ENCODE data around the gene TOR2A. TPM values are rescaled to one million over a fixed set of nuclear protein-coding genes. Genes with fewer than 3 reads are reported as not detected.

The TOR2A gene
- total RNA-seq, 1 donor from 2014 or later = 20.4 TPM

DNA sequence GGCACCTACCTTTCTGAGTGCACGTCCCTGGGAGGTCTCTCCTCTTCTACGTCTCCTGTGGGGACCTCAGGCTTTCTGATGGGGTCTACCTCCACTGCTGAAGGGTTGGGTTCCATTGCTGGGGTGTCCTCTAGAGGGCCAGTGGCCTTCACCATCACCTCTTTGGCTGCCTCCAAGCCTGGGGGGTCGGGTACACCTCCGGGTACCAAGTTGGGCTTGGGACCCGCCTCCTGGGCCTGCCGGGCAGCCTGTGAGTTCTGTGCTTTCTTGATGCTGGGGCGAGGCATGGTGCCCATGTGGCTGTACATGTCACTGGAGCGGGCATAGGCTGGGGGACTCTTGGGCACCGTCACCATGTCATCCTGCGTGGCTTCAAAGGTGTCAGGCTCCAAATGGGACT, 38.9 kb upstream of the TOR2A start:
- peaks cover 32% of the 10 kb centered on the region for H3K36me3 Mint-ChIP-seq (ENCODE audit: low read depth)
- H3K27ac Mint-ChIP-seq = peak overlapping the region; percentile 53
- no peak overlapping the region for H3K4me3 Mint-ChIP-seq
- no peaks in the 10 kb centered on the region for H3K27me3 Mint-ChIP-seq
- no peak for DNase-seq
- peaks cover 52% of the 10 kb centered on the region for H3K4me1 Mint-ChIP-seq
- intact Hi-C loops (cut with micrococcal nuclease) = loop anchor here (5.0 kb wide), 1 partner anchor 162 kb away; the partner anchor contains the start of gene STXBP1
- H3K9me3 Mint-ChIP-seq = no peaks in the 10 kb centered on the region

DNA sequence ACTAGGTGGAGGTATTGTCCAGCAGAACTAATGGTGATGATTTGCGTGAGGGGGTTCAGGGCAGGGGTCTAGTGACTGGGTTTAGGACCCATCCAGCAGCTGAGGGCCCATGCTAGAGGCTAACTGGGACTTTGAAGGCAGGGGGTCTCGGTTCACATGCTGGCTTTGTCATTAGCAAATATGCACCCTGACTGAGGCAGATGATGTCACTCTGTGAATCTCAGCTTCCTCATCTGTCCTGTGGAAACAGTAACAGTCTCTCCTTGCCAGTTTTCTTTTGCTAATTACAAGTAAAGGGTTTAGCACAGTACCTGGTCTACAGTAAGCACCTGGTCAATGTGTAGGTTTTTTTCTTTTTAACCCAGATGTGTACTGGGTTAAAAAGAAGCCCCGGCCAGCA, 38.2 kb upstream of the TOR2A start:
- Mint-ChIP-seq H3K27me3 (no peaks in the 10 kb centered on the region), H3K9me3 (no peaks in the 10 kb centered on the region), H3K4me1 (peaks cover 55% of the 10 kb centered on the region), H3K4me3 (no peak overlapping the region), H3K36me3 (ENCODE audit: low read depth) (peaks cover 37% of the 10 kb centered on the region), H3K27ac (peak overlapping the region; percentile 63)
- intact Hi-C loops (cut with micrococcal nuclease) = loop anchor here (5.0 kb wide), 1 partner anchor 161 kb away; the partner anchor contains the start of gene STXBP1
- no peak for DNase-seq

DNA sequence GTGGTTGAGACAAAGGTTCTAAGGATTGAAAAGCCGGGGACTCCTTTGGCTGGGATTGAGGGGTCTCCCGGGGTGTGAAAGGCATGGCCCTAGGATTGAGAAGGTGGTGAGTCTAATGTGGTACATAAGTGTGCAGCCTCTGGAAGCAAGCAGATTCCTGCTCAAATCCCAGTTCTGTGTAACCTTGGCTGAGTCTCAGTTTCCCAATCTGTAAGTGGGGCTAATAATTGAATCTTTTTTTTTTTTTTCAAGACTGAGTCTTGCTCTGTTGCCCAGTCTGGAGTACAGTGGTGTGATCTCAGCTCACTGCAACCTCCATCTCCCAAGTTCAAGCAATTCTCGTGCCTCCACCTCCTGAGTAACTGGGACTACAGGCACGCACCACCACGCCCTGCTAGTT, 37.5 kb upstream of the TOR2A start:
- H3K4me1 Mint-ChIP-seq = peaks cover 56% of the 10 kb centered on the region
- no peak overlapping the region for H3K4me3 Mint-ChIP-seq
- H3K9me3 Mint-ChIP-seq = no peaks in the 10 kb centered on the region
- DNase-seq = no peak
- H3K27ac Mint-ChIP-seq = peak overlapping the region; percentile 63
- intact Hi-C loops (cut with micrococcal nuclease) = loop anchor here (5.0 kb wide), 1 partner anchor 160 kb away; the partner anchor contains the start of gene STXBP1
- no peaks in the 10 kb centered on the region for H3K27me3 Mint-ChIP-seq
- peaks cover 36% of the 10 kb centered on the region for H3K36me3 Mint-ChIP-seq (ENCODE audit: low read depth)

DNA sequence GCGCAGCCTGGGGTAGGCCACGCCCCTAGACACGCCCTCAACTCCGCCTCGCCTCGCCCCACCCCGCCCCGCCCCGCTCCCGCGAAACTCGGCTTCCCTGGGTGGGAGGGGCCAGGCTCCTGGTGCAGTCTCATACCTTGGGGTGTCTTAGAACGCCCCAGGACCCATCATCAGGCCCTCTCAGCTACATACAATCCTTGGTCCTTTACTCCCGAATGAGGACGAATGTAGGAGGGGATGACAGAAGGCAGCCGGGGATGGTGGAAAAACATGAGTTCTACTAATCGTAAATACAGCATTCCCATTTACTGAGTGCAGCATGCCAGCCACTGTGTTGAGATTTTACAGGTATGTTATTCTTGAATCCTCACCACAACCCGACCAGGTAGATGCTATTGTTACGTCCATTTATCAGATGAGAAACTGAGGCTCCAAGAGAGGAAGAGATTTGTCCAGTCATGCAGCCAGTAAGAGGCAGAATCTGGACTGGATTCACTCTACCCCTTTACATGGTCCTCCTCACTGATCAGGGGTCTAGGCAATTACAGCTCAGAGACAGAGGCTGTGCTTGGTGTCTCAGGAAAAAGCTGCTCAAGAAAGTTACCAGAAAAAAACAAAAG, 36.6 kb upstream of the TOR2A start:
- H3K4me3 Mint-ChIP-seq = peak overlapping the region; percentile 93
- peak overlapping the region; percentile 94 for H3K27ac Mint-ChIP-seq
- no peak for DNase-seq
- H3K4me1 Mint-ChIP-seq = peaks cover 59% of the 10 kb centered on the region
- peaks cover 39% of the 10 kb centered on the region for H3K36me3 Mint-ChIP-seq (ENCODE audit: low read depth)
- intact Hi-C loops (cut with micrococcal nuclease) = loop anchor here (1.0 to 5.0 kb wide), 5 partner anchors 14 to 159 kb away; partner anchors contain the start of genes FPGS, PTRH1, STXBP1 and TOR2A
- no peaks in the 10 kb centered on the region for H3K27me3 Mint-ChIP-seq
- no peaks in the 10 kb centered on the region for H3K9me3 Mint-ChIP-seq

DNA sequence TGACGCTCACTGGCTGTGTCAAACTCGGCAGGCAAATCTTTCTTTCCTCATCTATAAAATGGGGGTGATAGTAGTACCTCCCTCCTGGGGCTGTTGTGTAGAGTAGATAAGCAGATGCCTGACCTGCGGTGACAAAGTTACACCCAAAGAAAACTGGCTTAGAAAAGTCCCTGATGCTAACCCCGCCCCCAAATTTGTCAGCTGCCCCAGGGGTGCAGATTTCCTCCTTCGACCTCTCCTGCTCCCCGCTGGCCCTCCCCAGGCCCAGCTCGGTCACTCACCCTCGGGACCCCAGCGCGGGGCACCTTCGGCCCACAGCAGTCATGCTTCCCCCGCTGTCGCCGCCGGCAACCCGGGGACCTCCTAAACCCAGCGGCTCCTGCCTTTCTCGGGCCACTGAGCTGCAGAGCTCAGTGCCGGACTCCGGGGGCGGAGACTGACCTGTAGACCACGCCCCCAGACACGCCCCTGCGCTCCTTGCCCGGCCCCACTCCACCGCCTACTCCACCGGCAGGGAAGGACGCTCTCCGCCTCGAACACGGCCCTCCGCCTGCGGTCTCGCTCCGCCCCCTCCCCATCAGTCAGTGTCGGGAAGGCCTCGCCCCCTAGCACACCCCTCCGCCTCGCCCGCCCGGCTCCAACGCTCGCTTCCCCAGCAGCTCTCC, 35.9 kb upstream of the TOR2A start:
- Mint-ChIP-seq H3K27me3 (no peaks in the 10 kb centered on the region), H3K9me3 (no peaks in the 10 kb centered on the region), H3K4me3 (peak overlapping the region; percentile 93), H3K4me1 (peaks cover 58% of the 10 kb centered on the region), H3K27ac (peak overlapping the region; percentile 94), H3K36me3 (ENCODE audit: low read depth) (peaks cover 44% of the 10 kb centered on the region)
- intact Hi-C loops (cut with micrococcal nuclease) = loop anchor here (1.0 to 5.0 kb wide), 5 partner anchors 14 to 159 kb away; partner anchors contain the start of genes FPGS, PTRH1, STXBP1 and TOR2A
- peak; percentile 99 for DNase-seq

DNA sequence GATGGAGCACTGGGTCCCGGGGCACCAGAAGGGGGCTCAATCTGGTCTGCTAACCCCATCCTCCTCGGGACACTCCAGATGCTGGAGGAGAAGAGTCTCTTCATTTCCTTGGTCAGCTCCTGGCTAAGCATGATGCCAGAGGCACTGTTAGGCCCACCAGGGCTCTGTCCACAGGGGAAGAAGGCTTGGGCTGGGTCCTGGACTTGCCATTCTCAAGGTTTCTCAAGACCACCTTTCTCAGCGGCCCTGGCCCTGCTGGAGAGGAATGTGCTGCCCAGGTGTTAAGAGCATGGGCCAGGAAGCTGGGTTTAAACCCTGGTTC, 35.5 kb upstream of the TOR2A start:
- H3K9me3 Mint-ChIP-seq = no peaks in the 10 kb centered on the region
- no peaks in the 10 kb centered on the region for H3K27me3 Mint-ChIP-seq
- H3K4me3 Mint-ChIP-seq = peak overlapping the region; percentile 93
- peaks cover 44% of the 10 kb centered on the region for H3K36me3 Mint-ChIP-seq (ENCODE audit: low read depth)
- DNase-seq = no peak
- intact Hi-C loops (cut with micrococcal nuclease) = loop anchor here (2.0 to 5.0 kb wide), 3 partner anchors 32 to 158 kb away; partner anchors contain the start of genes FPGS, PTRH1 and STXBP1
- H3K27ac Mint-ChIP-seq = peak overlapping the region; percentile 94
- H3K4me1 Mint-ChIP-seq = peaks cover 60% of the 10 kb centered on the region

DNA sequence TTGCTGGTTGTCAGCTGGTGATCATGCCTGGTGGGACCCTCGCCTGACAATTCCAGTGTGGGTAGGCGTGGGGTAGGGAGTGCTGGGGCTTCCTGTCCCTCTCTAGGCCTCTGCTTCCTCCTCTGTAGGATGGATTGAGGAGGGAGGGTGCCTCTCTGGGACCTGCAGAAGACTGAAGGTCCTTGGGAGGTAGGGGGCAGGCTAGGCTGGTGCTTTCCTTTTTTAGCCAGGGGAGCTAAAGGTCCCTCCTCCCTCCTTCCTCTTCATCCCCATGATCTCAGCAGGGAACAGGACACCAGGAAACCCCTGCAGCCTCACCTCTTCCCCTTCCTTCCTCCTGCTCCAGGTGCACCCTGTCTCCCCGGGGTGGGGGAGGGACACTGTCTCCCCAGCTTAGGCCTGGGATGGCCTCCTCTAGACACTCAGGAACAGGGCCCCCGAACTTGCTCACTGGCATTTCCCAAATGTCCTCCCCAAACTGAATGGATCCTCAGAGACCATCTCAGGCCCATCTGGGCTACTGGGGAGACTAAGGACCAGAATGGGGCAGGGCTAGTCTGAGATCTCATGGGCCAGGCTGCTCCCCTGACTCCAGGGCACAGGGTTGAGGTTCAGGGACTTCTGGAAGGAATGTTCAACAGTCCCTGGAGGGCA, 35.0 kb upstream of the TOR2A start:
- peak overlapping the region; percentile 93 for H3K4me3 Mint-ChIP-seq
- H3K4me1 Mint-ChIP-seq = peaks cover 63% of the 10 kb centered on the region
- peak; percentile 71 for DNase-seq
- intact Hi-C loops (cut with micrococcal nuclease) = loop anchor here (2.0 to 5.0 kb wide), 3 partner anchors 33 to 158 kb away; partner anchors contain the start of genes FPGS, PTRH1 and STXBP1
- no peaks in the 10 kb centered on the region for H3K9me3 Mint-ChIP-seq
- H3K27me3 Mint-ChIP-seq = no peaks in the 10 kb centered on the region
- peak overlapping the region; percentile 94 for H3K27ac Mint-ChIP-seq
- peaks cover 48% of the 10 kb centered on the region for H3K36me3 Mint-ChIP-seq (ENCODE audit: low read depth)

DNA sequence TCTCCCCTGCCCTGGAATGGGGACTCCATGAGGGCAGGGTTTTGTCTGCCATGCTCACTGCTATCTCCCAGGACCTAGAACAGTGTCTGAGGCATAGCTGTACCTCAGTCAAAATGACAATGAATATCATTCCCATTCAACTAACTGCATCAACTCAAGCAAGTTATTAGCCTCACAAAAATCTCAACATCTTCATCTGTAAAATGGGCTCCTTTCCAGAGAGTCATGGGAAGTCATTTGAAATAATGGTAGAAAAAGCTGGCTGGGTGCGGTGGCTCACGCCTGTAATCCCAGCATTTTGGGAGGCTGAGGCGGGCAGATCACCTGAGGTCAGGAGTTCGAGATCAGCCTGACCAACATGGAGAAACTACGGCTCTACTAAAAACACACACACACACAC, 34.0 kb upstream of the TOR2A start:
- H3K27me3 Mint-ChIP-seq = no peaks in the 10 kb centered on the region
- H3K4me3 Mint-ChIP-seq = peak overlapping the region; percentile 68
- peaks cover 50% of the 10 kb centered on the region for H3K36me3 Mint-ChIP-seq (ENCODE audit: low read depth)
- H3K27ac Mint-ChIP-seq = peak overlapping the region; percentile 84
- intact Hi-C loops (cut with micrococcal nuclease) = no loop called here
- peaks cover 67% of the 10 kb centered on the region for H3K4me1 Mint-ChIP-seq
- DNase-seq = no peak
- no peaks in the 10 kb centered on the region for H3K9me3 Mint-ChIP-seq

DNA sequence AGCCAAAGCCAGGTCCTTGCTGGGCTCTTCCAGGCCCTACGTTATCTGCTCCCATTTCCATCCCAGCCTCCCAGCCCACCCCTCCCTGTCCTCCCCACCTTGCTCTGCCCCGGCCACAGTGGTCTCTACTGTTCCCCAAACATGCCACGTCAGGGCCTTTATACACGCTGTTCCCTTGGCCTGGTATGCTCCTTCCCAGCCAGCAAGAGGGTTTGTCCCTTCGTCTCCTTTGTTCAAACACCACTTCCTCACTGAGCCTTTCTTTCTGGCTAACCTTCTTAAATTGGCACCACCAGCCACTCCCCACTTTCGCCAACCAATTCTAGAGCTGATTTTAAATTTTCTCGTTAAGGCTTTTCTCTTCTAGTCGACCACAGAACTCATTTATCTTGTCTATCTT, 33.6 kb upstream of the TOR2A start:
- peak overlapping the region; percentile 84 for H3K27ac Mint-ChIP-seq

DNA sequence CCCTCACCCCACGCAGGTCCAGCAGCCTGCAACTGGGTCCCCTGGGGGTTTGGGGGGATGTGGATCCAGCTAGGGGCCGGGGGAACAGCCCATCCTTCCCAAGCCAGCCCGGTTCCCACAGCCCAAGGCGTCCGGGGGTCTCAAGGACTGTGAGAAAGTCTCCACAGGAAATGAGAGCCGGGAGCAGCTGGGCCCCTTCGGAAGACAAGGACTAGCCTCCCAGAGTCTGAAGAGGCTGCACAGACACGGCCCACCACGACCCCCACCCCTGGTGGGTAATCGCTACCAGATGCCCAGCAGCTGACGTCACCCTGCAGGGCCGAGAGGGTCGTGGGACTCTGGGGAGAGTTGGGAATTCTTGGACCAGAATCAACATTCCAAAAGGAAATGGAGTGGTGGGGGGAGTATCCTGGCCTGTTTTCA, 32.8 kb upstream of the TOR2A start:
- H3K9me3 Mint-ChIP-seq = no peaks in the 10 kb centered on the region
- no peaks in the 10 kb centered on the region for H3K27me3 Mint-ChIP-seq
- peaks cover 70% of the 10 kb centered on the region for H3K4me1 Mint-ChIP-seq
- DNase-seq = no peak
- H3K4me3 Mint-ChIP-seq = peak overlapping the region; percentile 77
- H3K27ac Mint-ChIP-seq = peak overlapping the region; percentile 88
- intact Hi-C loops (cut with micrococcal nuclease) = no loop called here
- H3K36me3 Mint-ChIP-seq (ENCODE audit: low read depth) = peaks cover 50% of the 10 kb centered on the region

More for the DNA sequence above, 33.6 kb upstream of the TOR2A start:
- intact Hi-C loops (cut with micrococcal nuclease) = no loop called here
- no peak for DNase-seq
- H3K27me3 Mint-ChIP-seq = no peaks in the 10 kb centered on the region
- peaks cover 68% of the 10 kb centered on the region for H3K4me1 Mint-ChIP-seq
- H3K36me3 Mint-ChIP-seq (ENCODE audit: low read depth) = peaks cover 50% of the 10 kb centered on the region
- no peaks in the 10 kb centered on the region for H3K9me3 Mint-ChIP-seq
- peak overlapping the region; percentile 68 for H3K4me3 Mint-ChIP-seq

DNA sequence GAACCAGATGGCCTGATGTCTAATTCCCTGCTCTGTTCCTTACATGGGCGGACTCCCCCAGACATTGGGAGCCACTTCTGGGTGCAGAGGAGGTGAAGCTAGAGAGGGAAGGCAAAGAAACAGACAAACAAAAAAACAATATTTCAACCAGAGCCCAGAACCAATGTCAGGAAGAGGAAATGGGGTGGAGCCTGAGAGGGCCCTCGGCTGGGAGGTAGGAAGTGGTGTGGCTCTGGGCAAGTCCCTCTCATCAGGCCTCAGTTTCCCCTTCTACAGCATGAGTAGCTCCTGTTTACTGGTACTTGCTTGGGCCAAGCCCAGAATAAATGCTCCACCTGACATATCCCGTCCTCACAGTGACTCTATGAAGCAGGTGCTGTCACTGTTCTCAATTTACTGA, 32.3 kb upstream of the TOR2A start:
- intact Hi-C loops (cut with micrococcal nuclease) = no loop called here
- DNase-seq = peak; percentile 80
- Mint-ChIP-seq H3K4me3 (peak overlapping the region; percentile 77), H3K27me3 (no peaks in the 10 kb centered on the region), H3K36me3 (ENCODE audit: low read depth) (peaks cover 53% of the 10 kb centered on the region), H3K27ac (peak overlapping the region; percentile 88), H3K9me3 (no peaks in the 10 kb centered on the region), H3K4me1 (peaks cover 73% of the 10 kb centered on the region)

DNA sequence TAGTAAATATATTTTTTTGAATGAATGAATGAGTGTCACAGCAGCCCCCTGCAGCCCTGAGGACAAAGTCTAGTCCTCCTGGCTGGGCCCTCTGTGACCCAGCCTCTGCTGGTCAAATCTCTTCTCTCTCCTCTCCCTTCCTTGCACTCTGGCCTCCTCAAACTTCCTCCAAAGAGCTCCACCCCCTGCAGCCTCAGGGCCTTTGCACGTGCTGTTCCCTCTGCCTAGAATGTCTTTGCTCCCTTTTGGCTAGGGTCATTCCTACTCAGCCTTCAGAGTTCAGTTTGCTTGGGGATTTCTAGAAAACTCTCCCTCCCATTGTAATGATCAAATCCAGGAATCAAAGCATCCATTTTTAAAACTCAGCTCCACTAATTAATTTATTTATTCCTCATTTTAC, 30.3 kb upstream of the TOR2A start:
- H3K4me3 Mint-ChIP-seq = no peak overlapping the region
- no peaks in the 10 kb centered on the region for H3K27me3 Mint-ChIP-seq
- intact Hi-C loops (cut with micrococcal nuclease) = loop anchor here (2.0 kb wide), 1 partner anchor 13 kb away; the partner anchor contains the start of gene SH2D3C
- peak overlapping the region; percentile 39 for H3K27ac Mint-ChIP-seq
- H3K4me1 Mint-ChIP-seq = peaks cover 59% of the 10 kb centered on the region
- DNase-seq = no peak
- H3K36me3 Mint-ChIP-seq (ENCODE audit: low read depth) = peaks cover 57% of the 10 kb centered on the region
- no peaks in the 10 kb centered on the region for H3K9me3 Mint-ChIP-seq

DNA sequence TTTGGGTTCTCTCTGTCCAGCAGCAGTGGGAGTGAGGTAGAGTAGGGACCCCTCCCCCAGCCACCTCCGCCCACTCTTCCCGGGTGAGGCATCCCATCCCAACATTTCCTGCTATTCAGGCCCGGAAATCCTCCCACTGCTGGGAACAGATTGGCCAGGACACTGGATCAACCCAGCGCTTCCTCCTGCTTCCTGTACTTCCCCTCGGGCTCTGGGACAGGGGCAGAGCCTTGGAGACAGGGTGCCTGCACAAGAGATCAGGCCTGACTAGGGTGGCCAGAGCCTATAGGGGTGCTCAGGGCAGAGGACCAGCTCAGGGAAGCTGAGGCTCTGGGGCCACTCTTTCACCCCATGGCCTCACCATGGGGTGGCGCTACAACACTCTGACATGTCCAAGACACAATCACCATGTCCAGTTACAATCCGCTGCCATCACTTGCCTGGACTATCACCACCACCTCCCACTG, 28.9 kb upstream of the TOR2A start:
- Mint-ChIP-seq H3K4me1 (peaks cover 47% of the 10 kb centered on the region), H3K36me3 (ENCODE audit: low read depth) (peaks cover 52% of the 10 kb centered on the region), H3K27me3 (no peaks in the 10 kb centered on the region), H3K4me3 (no peak overlapping the region), H3K9me3 (no peaks in the 10 kb centered on the region), H3K27ac (peak overlapping the region; percentile 70)
- peak; percentile 76 for DNase-seq
- intact Hi-C loops (cut with micrococcal nuclease) = loop anchor here (2.0 kb wide), 1 partner anchor 15 kb away; the partner anchor contains the start of gene SH2D3C

Data from activated CD4-positive, alpha-beta T cell treated with anti-CD3 and anti-CD28 coated beads, Interleukin-2, amount 10 ng/mL, durations not matched to agents 24 days and 14 days (primary cell).